Activated naive CD4-positive, alpha-beta T cell treated with anti-CD3 and anti-CD28 coated beads, Interleukin-2, amount 50 U/mL, for 16 hours (primary cell): ENCODE data around the gene DPP3.
"Not testable (repeated sequence)": the region's sequence is repeated elsewhere in the genome, so short reads cannot be mapped to it uniquely, and the experiment has no call there.

Source experiments
- DNase-seq: peaks from one replicate; pipeline ENCODE4 v3.0.0-alpha.2; 2020

Gene DPP3

DNA sequence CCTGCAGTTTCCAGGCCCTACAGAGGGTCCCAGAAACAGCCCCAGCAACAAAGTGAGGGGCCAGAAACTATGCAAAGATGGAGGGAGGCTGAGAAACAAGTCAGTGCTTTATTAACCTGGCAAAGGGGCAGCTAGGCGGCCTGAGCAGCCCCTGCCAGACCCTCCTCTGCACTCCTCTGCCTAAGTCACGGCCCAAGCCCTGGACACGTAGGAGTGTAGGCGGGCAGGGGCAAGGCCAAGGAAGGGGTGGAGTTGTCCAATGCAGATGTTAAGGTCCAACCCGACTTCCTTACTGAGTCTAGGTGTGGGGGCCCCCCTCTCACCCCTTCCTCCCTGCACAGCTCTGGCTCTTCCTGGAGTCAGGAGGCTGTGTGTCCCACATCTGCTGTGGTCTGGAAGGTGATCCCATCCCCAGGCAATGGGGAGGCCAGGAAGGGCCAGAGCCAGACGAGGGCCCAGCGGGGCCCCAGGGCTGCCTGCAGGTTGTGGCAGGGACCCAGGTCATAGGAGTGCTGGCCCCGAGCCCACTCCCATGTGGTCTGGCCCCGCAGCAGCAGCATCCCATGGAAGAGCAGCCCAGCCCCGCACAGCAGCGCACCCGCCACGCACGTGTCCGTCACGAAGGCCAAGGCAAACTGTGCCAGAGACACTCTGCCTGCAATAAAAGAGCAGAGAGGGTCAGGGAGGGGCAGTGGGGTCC is 59.1 kb downstream of the DPP3 start:
- DNase-seq = no peak

DNA sequence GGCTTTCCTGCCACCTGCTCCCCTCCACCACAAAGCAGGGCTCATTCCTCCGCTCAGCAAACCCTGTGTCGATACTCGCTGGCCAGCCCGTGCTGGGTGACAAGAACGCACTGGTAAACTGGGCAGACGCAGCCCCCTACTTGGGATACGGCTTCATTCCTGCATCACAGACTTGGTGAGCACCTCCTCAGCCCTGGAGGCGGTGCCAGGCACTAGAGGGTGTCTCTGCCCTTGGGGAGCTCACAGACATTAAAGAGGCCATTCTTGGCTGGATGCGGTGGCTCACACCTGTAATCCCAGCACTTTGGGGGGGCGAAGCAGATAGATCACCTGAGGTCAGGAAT is 59.6 kb downstream of the DPP3 start:
- DNase-seq = no peak

DNA sequence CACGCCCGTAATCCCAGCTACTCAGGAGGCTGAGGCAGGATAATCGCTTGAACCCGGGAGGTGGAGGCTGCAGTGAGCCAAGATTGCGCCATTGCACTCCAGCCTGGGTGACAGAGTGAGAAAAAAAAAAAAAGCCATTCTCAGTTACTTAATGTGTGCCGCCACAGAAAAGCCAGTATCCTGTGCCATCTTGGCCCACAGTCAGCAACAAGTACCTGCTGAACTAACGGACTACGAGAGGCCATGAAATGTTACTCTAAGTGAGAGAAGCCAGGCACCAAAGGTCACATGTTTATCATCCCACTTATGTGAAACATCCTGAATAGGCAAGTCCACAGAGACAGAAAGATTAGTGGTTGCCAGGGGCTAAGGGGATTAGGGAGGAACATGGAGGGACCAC is 60.4 kb downstream of the DPP3 start:
- not testable (repeated sequence) for DNase-seq

DNA sequence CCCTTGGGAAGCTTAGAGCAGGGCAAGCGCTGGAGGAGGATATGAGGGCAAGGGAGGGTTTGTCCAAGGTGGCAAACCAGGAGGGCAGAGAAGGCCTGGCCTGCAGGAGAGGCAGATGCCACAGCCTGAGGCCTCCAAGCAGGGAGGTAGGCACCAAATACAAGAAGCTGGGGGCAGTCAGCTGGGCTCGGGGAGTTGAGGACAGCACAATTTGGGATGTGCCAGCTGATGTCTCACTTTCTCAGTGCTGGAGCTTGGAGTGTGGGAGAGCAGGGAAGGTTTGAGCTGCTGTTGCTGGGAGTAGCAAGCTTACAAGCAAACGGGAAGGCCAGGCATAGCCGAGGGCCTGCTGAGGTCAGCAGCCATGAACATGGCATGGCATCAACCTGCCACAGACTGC is 61.7 kb downstream of the DPP3 start:
- no peak for DNase-seq

DNA sequence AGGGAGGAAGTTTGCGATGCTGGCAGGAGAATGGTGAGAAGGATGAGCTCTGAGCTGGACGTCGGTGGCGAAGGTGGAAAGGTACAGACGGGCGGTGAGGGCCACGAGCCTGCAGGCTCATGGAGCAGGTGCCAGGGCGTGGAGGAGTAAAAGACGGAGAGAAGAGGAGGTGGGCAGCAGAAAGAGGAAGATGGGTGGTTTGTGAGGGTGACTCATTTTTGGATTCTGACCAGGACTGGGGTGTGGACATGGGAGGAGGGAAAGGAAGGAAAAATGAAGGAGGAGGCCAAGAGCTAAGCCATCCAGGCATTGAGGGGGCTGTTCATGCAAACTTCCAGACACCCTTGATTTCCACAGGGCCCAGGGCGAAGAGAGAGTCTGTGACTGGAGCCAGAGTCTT is 62.1 kb downstream of the DPP3 start:
- DNase-seq = no peak

DNA sequence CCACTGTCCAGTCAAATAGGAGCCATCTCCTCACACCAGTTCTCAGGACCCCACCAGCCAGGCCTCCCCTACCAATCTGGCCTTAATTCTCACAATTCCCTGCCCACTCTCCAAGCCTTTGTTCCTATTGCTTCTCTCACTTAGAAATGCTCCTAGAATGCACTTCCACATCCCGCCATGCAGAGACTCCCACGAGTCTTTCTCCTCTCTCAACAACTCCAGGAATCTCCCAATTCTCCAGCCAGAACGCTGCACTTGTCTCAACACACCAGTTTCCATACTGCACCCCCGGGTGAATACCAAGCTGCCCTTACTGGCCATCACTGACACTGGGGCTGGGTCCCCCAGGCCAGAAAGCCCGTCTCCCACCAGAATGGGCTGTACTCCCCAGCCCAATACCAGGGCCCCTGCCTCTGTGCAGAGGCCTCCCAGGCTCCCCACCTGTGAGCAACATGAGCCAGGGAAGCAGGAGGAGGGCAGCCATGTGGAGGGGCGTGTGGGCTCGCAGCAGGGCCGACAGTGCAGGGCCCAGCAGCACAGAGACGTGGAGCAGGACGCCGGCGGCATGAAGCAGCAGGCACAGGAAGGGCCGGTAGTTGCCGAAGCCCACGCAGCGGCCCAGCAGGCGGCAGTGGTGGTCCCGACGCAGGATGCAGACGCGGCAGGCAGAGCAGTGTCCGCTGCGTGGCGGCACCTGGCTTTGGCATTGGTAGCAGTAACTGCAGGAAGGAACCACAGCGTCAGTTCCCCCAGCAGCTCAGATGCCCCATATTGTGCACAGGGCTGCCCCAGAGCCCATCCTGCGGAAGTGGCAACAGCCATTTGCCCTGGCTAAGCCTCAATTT is 63.3 kb downstream of the DPP3 start:
- DNase-seq = peak; percentile 40

DNA sequence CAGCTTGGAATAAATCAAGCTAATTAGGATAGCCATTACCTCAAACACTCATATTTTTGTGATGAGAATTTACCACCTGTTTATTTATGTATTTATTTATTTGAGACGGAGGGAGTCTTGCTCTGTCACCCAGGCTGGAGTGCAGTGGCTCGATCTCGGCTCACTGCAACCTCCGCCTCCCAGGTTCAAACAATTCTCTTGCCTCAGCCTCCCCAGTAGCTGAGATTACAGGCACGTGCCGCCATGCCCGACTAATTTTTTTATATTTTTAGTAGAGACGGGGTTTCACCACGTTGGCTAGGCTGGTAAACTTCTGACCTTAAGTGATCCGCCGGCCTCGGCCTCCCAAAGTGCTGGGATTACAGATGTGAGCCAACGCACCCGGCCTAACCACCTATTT is 64.7 kb downstream of the DPP3 start:
- DNase-seq = not testable (repeated sequence)

DNA sequence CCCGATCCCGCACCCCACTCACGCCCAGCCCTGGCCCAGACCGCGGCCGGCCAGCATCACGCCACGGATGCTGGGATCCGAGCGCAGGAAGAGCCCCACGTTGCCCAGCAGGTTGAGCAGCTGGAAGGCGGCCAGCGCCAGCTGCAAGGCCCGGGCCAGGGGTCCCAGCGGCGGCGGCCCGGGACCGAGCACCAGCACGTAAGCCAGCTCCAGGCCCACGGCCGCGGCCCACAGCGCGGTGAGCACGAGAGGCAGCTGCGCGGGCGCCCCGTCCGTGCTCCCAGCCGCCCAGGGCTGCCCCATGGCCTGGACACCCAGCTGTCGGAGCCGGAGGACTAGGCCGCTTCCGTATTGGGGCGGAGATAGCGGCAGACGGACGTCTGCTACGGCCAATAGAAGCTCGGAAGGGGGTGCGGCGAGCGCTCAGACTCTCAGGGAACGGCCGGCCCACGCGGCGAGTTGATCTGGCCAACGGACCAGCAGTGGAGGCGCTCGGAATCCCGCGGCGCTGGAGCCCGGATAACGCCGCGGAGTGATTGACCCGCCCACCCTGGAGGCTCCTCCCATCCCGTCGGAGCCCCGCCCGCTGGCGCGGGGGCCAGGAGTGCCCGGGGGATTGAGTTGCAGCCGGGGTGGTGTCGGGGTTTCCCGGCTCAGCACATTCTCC is 65.6 kb downstream of the DPP3 start, which contains the start of gene ZDHHC24:
Gene ZDHHC24, minus strand, starts transcription at position 348 of the 667 bp plus-strand sequence. Its CDS starts 45 bp downstream, at position 303.
- DNase-seq = peak; percentile 82

DNA sequence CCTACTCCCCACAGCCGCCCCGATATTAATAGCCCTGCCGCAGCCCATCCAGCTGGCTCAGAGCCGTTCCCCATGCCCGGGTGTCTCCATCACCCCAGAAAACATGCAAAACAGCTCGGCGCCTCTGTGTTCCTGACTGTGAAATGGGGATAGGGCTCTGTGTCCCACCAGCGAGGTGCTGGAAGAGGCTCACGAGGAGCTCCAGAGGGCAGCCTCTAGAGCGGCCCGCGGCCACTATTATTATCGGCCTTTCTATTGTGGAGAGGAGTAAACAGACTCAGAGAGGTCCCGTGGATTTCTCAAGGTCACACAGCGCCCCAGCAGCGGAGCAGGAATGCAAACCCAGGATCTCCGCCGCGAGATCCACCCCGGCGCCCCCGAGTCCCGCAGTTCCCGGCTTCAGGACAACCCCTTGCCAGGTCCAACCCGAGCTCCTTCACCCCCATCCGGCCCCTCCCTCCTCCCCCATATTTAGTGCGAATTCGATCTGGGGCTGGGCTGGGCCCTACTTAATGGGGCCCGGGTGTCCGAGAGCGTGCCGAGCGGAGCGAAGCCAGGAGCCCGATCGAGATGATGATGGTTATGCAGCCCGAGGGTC is 66.2 kb downstream of the DPP3 start, which contains the start of gene ACTN3:
Gene ACTN3, plus strand, starts transcription at position 536 of the 598 bp plus-strand sequence. Its CDS starts 35 bp downstream, at position 571.
- DNase-seq = no peak

DNA sequence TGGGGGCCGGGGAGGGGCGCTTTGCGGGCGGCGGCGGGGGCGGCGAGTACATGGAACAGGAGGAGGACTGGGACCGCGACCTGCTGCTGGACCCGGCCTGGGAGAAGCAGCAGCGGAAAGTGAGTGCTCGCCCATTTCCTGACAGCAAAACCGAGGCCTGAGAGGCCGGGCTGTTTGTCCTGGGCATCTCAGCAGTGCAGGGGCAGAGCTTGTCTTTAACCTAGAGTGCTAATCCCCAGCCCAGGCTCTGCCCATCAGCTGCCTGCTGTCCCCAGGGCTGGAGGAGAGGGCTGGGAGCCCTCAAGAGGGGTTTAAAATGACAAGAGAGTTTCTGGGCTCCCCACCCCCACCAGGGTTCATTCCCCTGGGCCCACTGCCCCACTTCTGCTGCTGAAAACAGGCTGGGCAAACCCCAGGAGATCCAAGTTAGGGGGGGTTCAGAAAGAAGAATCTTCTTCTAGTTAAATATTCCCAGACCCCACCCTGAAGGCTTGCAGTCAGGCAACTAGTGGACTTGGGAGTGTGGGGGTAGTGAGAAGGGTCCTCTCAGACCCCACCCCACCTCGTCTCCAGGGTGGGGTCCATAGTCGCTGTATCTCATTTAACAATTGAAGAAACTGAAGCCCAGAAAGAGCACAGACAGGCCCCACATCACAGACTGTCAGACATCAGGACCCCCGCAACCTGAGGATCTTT is 66.9 kb downstream of the DPP3 start:
- no peak for DNase-seq

DNA sequence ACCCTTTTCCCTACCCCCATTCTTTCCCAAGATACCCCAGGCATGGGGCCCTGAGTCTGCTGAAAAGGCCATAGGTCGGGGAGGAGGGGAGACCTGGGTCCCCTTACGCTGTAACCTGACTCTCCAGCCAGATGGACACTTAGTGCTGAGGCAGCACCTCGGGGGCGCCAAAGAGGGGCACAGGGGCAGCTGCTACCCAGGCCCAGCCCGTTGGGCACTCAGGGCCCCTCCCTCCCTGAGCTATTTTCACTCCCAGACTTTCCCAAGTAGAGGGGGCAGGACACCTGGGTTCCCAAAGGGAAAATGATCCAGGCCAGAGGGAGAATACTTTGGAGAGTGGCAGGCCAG is 67.4 kb downstream of the DPP3 start:
- no peak for DNase-seq

DNA sequence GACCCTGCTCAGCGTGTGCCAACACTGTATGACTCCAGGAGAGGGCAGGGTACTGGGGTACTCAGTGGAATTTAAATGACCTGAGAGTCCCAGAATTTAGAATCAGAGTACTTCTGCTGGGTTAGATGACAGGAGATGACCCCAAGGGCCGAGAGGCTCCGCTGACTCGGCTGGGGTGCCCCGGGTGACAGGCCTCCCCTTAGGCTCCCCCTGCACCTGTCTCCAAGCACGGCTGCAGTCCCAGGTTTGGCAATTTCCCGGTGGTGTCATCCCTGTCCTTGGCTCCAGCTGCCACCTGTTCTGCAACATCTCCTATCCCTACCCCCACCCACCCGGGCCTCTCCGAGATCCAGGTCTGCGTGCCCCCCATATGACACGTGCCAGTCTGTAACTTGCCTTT is 67.8 kb downstream of the DPP3 start:
- no peak for DNase-seq

DNA sequence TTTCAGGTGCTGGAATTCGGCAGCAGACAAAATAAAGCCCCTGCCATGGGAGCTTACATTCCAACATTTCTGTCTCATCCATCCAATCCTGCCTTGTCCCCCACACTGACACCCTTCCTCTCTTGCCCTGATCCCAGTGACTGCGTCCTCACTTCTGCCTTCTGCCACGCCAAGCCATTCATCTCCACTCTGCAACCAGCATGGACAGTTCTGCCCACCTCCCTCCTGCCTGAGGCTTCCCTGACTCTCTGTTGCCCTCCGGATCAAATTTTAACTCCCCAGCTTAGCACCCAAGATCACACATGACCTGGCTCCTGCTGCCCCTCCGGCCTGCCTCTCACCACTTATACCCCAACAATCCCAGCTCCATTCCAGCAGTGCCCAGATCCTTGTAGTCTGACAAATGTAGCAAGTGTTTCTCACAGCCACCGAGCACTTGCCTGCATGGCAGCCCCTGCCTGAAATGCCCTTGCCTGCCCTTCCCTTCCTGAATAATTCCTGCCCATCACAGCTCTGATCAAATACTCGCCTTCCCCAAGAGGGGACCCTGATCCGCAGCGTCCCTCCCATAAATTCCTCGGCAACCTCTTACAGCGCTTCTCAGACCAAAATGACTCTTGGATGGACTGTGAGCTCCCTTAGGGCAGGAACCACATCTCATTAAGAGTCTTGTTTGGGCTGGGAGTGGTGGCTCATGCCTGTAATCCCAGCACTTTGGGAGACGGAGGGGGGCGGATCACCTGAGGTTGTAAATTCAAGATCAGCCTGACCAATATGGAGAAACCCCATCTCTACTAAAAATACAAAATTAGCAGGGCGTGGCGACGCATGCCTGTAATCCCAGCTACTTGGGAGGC is 68.8 kb downstream of the DPP3 start:
- DNase-seq = no peak

DNA sequence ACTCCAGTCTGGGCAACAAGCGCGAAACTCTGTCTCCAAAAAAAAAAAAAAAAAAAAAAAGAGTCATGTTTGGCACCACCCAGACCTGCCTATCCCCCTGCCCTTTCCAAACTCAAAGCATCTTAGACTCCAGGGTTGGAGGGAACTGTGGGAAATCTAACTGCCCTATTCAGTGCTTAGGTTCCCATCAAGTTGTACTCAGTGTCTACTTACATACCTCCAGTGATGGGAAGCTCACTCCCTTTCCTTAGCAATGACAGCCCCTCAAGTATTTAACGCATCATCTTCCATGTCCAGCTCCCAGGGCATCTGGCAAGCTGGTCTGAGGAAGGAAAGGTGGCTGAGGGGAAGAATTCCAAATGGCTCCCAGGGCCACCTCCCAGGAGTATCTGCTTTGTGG is 69.5 kb downstream of the DPP3 start:
- DNase-seq = no peak

DNA sequence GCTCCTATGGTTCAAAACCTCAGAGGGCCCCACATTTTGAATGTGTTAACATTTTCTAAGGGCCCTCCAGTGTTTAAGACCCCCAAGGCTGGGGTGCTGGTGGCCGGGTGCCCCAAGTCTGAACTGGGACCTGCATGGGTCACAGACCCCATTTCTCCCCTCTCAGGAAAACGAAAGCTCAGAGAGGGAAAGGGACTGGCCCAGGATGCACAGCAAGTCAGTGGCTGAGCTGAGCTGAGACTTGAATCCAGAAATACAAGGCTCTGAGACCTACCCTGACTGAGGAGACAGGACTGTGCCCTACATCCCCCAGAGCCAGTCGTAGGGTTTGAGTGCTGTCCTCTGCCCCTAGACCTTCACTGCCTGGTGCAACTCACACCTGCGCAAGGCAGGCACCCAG is 70.7 kb downstream of the DPP3 start:
- no peak for DNase-seq

DNA sequence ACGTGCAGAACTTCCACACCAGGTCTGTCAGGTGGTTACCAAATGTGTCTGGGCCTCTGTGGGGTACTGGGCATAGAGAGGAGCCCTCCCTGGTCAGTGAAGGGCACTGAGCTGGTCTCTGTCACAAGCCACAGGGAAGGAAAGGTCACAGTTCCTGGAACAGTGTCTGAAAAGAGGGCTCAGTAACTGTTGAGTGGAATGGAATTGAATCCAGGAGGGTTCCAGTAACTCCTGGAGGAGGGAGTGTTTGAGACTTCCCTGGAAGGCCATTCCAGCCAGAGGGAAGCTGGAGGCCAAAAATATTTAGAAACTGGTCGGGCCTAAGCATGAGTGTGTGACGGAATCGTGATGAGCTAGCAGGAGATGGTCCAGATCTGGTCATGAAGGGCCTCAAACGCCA is 74.4 kb downstream of the DPP3 start:
- DNase-seq = no peak

DNA sequence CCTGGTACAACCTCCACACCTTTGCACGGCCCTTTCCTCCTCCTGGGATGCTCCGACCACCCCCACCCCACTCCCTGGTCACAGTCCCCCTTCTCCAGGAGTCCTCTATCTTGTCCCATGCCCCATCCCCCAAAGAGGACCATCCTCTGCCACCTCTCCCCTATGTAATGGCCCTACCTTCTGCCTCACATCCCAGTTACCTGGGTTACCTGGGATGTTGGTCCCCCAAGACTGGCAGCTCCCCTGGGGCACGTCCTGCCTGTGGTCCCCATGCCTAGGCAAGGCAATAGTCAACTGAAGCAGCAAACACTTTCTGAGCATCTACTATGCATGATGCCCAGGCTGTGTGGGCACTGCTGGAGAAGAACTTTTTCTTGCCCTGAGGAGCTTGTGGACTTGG is 75.2 kb downstream of the DPP3 start:
- no peak for DNase-seq

DNA sequence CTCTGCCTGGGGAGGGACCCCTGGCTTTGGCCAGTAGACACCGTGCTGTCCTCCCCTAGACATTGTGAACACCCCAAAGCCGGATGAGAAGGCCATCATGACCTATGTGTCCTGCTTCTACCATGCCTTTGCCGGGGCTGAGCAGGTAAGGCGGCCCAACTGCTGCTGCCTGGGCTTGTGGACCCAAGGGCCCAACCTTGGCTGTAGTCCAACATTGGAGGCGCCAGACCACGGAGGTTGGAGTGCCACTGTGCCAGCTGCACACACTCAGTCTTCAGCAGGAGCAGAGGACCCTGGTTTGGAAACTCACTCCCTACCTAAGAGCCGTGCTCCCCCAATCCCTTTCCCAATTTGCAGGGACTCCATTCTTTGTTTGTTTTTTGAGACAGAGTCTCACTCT is 75.9 kb downstream of the DPP3 start:
- no peak for DNase-seq

DNA sequence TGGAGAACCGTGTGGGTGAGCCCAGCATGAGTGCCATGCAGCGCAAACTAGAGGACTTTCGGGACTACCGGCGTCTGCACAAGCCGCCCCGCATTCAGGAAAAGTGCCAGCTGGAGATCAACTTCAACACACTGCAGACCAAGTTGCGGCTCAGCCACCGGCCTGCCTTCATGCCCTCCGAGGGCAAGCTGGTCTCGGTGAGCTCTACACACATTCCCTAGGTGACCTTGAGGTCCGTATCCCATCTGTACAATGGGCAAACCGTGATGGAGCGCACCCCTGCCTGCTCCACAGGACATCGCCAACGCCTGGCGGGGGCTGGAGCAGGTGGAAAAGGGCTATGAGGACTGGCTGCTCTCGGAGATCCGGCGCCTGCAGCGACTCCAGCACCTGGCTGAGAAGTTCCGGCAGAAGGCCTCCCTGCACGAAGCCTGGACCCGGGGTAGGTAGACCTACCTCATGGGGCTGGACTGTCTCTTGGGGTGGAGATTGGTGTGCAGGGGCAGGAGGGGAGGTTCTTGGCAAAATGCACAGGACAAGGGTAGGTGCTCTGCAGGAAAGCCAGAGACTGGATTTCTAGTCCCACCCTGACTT is 77.6 kb downstream of the DPP3 start:
- DNase-seq = no peak
